ENCODE measurements around the gene ELL.

The ELL gene

DNA sequence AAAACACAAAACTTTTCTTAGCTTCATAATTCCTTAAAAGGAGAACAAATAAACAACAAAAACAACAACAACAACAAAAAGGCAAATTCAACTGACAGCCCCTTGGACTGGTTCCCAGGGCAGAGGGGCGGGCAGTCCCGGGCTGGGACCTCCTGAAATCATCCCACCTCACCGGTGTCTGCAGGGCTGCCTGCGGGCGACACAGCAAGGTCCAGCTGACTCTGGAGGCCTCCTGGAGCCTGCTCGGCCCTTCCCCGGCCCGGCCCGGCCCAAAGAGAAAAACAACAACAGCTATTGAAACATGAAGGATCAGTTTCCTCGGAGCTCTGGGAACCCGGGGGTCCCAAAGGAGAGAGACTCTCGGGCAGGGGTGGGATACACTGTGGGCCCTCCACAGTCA lies 78.9 kb downstream of the ELL start:
- DNase-seq, result no peak

DNA sequence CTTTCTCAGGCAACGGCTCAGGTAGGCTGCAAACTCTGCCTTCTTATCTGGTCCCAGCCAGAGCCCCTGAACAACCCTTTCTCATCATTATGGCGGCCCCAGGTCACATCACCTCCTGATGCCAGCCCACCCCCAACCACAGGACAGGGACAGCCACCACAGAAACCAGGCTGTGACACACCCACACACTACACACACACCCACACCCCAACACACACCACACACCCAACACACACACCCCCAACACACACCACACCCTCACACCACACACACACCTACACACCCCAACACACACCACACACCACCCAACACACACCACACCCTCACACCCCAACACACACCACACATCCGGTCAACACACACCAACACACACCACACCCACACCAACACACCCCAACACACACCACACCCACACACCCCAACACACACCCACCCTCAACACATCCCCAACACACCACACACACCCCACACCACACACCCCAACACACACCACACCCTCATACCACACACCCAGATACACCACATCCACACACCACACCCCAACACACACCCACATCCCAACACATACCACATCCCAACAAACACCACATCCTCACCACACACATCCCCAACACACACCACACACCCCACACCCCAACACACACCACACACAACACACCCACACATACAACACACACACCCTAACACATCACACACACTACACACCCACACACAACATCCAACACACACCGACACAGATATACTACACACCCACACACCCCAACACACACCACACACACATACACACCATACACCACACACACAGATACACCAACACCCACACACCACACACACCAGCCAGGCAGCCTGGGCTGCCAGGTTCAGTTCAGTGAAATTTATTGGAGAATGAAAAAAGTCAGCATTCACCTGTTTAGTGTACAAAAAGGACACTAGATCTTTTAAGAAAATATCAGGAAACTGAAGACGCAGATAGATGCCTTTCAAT lies 79.8 kb downstream of the ELL start:
- no peak for DNase-seq

DNA sequence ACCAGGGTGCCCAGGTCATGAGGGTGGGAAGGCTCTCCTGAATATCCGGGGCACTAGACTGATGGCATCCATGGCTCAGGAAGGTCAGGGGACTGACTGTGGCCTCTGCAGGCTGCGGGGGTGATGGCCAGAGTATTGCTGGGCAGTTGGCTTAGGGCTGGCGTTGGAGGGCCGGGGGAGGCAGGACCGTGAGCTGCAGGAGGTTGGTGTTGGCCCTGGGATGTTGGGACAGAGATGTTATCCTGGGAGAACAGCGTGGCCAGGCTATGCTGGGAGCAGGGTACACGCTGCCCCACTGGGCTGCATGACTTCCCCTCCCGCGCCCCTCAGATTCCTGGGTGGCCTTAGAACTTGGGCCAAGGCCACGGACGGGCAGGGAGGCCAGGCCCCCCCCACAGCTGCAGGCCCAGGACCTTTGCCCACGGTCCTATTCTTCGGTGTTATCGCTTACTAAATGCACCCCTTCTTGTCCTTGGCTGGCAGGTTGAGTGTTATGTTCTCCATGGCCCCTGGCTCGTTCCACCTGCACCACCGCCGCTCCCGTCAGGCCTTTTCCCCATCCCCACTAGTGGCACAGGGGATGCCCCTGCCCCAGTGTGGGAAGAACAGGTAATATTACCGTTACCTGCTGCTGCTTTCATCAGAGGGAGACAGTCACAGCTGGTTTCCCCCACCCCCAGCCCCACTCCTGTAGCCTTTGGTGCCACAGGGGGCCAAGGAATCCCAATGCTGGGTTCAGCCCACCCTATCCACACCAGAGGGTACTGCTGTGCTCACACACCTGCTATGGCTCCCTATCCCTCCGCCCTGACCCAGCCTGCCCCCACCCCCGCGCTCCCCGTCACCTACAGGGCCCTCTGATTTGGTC lies 80.7 kb downstream of the ELL start:
- no peak for DNase-seq

DNA sequence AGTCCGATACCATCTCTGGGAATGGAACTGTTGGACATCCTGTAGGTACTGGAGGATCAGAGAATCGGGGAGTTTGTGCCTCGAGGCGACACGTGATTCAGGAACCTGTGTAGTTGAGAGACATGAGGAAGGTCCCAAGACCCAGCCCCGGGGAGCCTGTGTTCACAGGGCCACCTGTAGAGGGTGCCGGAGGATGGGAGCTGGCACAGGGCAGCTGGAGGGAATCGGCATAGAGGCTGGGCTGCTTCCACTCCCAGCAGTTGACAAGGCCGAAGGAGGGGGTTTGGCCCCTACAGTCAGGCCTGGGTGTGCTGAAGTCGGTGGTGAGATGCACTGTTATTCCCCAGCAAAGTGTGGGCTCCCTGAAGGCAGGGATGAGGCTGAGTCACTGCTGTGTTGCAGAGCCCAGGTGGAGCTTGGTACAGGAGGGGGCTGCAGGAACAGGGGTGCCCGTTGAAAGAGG lies 81.4 kb downstream of the ELL start:
- DNase-seq, result no peak

DNA sequence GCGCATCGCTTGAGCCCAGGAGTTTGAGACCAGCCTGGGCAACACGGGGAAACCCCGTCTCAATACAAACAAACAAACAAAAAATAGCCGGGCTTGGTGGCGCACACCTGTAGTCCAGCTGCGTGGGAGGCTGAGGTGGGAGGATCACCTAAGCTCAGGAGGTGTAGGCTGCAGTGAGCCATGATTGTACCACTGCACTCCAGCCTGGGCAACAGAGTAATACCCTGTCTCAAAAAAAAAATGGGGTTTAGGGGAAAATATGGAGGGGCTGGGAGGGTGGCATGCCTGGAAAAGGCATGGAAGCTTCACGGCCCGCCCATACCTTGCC lies 82.0 kb downstream of the ELL start:
- no peak for DNase-seq

DNA sequence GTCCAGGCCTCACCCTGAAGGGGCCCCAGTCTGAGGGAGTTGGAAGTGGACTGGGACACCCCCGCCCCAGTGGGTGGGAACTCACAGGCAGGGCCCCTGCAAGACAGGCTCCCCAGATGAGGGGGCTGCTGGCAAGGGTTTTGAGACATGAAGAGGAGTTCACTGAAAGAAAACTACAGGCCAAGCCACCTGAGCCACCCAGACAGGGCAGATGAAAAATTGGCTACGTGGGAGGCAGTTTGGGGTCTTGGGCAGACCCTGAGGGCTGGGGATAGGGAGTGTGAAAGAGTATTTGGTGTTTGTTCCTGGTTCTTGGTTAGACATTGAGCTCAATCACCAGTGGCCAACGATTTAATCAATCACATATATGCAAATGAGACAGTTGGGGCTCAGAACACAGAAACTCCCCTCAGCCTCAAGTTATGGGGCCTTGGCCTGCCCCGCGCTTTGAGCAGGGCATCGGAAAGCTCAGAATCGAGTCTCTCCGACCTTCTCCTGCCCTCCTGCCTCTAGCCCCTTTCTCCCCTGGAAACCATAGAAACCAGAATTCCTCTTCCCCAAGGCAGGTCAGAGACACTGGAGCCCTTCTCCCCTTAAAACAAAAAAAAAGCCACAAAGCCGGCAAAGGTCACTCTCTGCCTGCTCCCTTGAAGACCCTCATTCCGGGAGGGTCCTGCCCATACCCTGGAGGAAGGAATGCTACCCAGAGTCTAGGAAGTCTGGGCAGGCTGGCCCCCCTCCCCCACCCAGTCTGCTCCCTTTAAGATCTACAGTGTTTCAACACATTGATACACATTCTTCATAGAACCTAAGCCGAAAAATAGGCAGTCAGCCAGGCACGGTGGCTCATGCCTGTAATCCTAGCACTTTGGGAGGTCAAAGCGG lies 82.6 kb downstream of the ELL start:
- DNase-seq, result no peak

DNA sequence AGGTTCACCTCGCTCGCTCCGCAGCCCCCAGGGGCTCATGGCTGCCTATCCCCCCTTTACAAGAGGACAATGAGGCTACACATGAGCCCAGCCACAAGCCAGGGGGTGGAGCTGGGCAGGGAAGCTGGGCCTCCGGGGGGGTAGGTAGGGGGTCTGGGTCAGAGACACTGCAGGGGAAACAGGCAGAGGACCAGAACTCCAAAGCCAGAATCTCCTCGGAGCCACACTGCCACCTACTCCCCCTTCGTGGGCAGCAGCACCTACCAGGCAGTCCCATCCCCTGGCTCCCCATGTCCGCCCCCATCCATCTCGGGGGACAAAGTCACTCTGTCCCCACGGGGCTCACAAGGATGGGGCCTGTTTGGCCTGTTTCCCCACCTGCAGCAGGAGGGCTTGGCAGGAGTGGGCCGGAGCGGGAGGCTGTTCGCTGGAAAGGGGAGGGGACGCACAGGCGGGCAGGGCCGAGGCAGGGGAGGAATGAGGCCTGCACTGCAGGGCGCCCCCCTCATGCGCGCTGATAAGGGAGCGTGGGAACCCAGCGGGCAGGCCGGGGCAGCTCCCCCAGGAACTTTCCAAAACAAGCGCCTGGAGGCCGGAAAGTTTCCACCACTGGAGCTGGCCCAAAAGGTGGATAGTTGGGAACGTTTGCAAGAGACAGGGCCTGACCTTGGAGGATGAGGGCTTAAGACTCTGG lies 83.4 kb downstream of the ELL start:
- DNase-seq, result no peak

DNA sequence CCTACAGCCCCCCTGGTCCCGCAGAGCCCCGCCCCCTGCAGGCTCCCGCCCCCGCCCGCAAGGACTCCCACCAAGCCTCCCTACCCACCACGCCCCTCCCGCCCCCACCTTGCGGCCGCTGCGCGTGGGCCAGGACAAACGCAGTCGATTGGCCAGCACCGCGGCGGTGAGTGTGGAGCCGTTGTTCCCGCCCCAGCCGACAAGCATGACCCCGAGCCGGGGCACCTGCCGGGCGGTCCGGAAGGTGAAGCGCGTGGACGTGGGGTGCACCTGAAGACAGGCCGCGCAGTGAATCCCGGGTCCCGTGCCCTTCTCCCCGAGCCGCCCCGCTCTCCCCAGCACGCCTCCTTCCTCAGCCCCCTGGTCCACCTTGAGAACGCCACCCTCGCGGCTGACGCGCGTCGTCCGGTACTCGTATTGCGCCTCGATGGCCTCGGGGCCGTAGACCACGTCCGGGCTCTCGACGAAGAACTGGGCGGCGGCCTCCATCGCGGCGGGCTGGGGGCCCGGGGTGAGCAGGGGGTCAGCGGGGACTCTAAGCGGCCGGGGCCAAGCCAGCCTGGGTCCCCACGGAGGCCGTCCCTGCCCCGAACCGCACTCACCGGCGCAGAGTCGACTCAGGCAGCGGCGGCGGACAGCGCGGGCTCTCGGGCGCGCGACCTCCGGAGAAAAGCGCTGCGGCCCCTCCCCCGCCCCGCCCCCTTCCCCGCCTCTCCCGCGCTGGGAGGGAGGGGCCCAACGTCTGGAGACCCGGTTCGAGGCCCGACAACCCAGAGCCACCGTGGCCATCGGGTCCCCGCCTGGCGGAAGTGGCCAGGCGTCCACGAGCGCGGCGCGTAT lies 84.2 kb downstream of the ELL start, which contains the start of gene ISYNA1:
Gene ISYNA1, minus strand, starts transcription at position 643 of the 840 bp plus-strand sequence. Its CDS starts 154 bp downstream, at position 489.
- peak in 1 of 2 experiments; percentile 24 for DNase-seq

DNA sequence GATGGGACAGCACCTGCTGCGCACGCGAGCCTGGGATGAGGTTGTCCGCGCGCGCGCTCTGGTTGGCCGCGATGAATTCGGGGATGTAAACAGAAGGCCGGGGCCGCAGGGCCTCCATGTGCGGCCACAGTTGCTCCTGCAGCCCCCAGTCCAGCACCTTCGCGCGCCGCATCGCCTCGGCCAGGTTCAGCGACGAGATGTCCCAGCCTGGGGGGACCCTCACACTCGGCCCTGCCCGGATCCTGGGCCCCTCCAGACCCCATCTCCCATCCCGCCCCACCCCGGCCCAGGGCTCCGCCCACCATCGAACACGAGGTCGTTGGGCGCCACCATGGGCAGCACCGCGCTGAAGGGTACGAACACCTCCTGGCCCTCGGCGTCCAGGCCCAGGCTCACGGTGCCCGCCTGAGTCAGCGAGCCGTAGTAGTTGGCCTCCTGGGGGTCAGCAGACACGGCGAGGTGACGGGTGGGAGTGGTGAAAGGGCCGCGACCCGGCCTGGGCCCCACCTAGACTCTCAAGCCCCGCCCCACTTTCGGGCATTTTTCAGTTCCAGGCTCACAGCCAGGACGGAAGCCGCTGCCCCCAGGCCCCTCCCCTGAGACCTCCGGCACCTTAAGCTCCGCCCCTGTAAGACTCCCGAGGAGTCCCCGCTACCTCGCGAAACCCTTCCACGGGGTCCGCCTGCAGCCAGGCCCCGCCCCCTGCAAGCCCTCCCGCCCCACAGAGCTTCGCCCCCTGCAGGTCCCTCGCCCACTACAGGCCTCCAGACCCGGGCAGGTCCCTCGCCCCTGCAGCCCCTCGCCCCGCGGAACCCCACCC lies 85.0 kb downstream of the ELL start:
- peak; percentile 63 to 67 for DNase-seq

DNA sequence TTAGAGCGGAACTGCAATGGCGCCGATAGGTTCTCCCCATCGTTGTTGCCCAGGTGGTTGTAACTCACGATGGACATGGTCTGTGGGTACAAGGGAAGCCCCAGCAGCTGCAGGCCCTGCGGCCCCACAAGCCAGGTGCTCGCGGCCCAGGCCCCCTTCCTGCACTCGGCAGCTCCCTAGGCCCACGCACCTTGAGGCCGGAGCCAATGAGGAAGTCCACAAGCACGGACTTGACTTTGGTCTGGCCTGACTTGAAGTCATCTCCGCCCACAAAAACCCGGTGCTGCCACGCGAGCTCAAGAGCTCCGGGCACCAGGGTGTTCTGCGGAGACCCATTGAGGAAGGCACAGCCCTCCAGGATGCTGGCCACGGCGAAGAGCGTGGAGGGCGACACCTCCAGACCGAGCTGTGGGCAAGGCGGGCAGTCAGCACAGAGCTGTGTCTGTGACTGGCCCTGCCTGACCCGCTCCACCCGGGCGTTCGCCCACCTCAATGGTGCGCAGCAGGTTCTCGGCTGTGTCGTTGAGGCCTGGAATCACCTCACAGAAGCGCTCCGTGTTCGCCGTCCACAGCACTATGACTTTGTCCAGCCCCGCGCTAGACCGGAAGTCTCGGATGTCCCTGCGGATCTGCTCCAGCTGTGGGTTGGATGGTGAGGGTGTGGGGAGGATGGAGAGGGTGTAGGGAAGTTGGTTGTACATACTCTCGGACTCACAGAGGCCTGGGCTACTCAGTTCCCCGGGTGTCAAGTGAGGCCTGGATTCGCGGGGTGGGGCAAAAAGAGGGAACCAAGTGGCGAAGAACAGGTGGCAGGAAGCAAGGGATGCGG lies 85.8 kb downstream of the ELL start:
- DNase-seq, result no peak

DNA sequence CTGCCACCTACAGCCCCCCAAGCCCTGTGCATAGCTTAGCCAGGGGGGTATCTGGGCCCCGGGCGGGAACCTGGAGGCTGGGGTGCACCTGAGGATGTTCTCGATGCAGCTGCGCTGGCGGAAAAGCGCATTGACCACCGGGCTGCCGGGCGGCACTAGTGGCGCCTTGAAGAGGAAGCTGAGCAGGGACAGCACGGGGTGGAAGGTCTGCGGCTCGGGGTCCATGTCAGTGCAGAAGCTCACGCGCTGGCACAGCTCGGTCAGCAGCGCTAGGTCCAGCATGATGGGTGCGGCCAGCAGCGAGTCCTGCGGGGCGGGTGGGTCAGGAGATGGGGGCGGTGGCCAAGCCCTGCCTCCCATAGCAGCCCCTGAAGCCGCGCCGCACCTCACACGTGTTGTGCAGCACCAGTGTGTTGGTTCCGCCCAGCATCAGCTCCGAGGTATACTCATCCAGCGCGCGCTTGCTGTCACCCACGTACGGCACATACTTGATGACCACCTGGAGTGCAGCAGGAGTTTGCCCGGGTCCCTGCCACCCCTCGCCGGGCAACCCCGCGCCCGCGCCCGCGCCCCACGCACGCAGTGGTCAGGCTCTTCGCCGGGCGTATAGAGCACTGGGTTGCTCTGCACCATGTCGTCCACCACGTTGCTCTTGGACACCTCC lies 86.6 kb downstream of the ELL start:
- no peak for DNase-seq

DNA sequence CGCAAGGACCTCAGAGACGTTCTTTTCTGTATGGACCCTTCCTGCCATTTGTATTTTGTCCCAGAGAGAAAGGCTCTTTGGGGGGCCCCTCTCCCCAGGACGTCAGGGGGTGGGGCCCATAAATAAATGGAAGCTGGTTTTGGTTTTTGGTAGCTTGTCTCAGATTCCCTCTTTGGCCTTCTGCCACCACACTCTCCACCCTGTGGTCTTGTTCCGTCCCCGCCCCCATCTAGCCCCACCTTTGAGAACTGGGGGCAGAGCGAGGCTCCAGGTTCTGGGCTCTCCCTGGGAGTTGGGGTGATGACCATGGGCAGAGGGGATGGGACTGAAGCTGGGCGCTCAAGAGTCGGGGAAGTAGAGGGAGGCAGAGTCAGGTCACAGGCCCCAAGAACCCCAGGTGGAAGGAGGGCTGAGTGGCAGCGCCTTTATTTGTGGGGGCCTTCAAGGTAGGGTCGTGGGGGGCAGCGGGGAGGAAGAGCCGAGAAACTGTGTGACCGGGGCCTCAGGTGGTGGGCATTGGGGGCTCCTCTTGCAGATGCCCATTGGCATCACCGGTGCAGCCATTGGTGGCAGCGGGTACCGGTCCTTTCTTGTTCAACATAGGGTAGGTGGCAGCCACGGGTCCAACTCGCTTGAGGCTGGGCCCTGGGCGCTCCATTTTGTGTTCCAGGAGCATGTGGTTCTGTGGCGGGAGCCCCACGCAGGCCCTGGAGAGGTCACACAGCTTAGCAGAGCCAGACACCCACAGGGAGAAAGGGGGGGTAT lies 87.3 kb downstream of the ELL start:
- no peak for DNase-seq

DNA sequence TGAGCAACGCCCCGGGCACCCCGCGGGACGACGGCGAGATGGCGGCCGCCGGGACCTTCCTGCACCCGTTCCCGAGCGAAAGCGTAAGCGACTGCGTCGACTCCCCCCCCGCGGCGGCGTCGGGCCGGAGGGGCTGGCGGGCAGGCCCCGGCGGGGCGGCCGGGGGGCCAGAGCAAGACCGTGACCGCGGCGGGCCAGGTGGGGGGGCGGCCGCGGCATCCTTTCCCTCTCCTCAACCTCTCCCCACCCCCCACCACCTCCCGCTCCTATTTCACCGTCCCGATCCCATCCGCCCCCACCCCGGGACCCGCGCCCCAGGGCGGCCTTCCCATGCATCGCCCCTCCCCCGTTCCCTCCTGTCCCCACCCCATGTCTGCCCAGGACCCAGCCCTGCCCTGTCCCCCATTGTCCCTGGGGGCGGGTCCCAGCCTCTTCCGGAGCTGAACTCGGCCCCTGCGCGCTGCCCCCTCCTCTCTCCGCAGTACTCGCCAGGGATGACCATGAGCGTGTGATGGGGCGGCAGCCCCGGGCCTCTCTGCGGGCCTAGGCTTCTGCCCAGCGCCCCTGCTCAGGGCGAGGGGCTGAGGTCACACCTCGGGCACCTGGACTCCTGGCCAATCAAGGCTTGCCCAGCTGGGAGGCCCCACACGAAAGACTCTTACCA lies 88.0 kb downstream of the ELL start:
- DNase-seq, result no peak

DNA sequence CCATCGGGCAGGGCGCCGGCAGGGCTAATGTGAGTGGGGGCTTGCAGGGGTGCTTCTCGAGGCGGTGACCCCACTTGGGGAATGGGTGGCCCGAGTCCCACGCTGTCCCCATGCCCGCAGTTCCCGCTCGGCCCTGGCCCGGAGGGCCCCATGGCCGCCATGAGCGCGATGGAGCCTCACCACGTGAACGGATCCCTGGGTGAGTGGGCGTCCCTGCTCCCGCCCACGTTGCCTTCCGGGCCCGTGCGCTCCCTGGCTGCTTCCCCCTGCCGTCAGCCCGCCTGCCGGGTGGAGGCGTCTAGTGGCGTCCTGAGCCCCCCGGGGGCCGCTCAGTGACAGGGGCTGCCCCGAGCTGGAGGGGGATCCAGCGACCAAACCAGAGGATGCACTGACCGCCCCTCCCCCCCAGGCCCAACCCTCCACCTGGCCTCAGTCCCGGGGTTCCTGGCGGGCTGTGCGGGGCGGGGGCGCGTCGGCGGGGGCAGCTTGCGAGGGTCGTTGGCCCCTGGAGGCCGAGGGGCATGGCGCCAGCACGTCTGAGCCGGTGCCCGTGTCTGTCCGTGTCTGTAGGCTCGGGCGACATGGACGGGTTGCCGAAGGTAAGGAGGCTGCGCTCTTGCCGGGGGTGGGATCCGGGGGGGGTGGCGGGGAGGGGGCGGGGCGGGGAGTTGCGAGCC lies 88.7 kb downstream of the ELL start:
- no peak for DNase-seq

DNA sequence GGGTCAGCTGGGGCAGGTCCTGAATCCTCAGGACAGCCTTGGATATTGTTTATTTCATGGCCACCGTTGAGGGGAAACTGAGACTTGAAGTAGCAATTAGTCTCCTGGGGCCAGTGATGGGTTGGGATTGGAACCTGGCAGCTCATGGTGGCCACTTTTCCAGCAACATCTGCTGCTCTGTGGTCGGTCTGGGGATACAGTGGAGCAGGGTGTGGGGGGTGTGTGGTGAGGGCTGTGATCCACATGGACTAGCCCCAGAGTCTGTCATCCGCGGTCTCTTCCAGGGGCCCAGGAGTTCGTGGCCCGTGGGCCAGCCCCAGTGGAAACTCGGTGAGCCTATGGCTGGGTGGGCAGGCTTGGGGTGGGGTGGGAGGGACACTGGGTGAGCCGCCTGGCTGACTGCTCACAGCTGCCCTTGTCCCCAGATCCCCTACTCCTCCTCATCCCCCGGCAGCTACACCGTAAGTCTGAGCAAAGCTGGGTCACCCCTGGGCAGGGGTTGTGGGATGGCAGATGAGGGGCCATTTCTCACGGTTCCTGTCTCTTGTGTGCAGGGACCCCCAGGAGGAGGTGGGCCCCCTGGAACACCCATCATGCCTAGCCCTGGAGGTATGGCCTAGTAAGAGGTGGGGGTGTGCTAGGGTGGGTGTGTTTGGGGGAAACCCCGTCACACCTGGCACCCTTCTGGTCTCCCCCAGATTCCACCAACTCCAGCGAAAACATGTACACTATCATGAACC lies 89.4 kb downstream of the ELL start:
- DNase-seq, result no peak
